GM19372 (cell line): Measurements from ENCODE around the gene HLCS.

ENCODE experiments used
- ATAC-seq: cut with Tn5 transposase; IDR thresholded peaks from one replicate; pipeline ENCODE4 v1.9.1; 2021; ENCODE audit warnings: mild to moderate bottlenecking, low read depth, moderate library complexity; ENCODE audit not compliant: unreplicated experiment

Gene HLCS

DNA sequence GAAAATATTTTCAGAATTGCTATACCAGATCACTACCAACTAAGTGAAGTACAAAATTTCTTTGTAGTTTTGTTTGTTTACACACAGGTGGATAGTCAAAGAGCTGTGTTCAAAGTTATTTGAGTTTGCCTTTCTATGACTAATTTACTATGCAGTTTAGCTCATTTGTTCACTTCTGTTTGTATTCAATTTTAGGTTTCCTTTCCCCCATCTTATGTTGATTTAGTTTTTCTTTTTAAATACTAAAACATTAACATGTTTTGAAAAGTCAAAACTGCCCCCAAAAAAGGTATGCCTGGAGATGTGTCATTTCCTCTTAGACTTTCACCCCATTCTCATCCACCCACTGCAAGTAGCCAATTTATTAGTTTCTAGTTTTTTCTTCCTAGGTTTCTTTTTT lies 21.4 kb upstream of the HLCS start:
- ATAC-seq: no peak

- no peak for ATAC-seq
Observed at GRCh38 chr21:36985751-36986594, 19.5 kb upstream of the HLCS start.

- ATAC-seq: no peak
Observed at GRCh38 chr21:36981977-36982700, 15.7 kb upstream of the HLCS start.

DNA sequence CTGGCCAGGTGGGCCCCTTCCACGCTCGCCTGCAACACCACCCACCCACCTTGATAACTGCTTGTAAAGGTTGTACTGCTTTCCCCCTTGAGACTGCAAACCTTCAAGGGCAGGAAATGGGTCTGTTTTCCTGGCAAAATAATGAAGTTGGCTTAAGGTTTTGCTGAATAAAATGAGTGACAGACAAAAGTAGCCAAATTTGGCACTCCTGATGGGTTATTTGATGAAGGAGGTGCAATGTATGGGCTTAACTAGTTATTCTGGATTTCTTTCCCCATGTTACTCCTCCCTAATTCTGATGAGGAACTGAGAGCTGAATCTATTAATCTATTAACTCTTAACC lies 14.6 kb upstream of the HLCS start:
- no peak for ATAC-seq

GRCh38 chr21:36980280-36981048 lies 14.0 kb upstream of the HLCS start:
- ATAC-seq: no peak

- ATAC-seq: peak; percentile 72
Observed at GRCh38 chr21:36976882-36977651, 10.6 kb upstream of the HLCS start.

GRCh38 chr21:36976228-36976861 lies 9.9 kb upstream of the HLCS start:
- no peak for ATAC-seq

- no peak for ATAC-seq
Observed at GRCh38 chr21:36974851-36975192, 8.4 kb upstream of the HLCS start.

- no peak for ATAC-seq
Observed at GRCh38 chr21:36973986-36974850, 7.7 kb upstream of the HLCS start.

DNA sequence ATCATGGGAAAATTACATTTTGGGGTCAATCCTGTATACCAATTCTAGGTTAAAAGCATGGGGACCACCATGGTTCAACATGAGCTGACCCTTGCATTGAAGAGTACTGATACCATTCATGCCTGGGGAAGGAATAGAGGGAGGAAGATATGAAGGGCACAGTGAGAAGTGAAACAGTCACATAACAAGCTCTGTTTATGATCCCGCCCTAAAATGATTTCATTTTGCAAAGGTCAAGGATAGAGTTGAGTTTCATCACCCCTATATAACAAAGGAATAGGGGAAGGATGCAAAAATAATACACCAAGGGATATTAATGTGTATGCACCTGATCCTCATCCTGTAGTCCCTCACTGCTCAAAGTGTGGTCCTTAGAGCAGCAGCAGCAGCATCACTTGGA lies 2.5 kb upstream of the HLCS start:
- ATAC-seq: no peak

DNA sequence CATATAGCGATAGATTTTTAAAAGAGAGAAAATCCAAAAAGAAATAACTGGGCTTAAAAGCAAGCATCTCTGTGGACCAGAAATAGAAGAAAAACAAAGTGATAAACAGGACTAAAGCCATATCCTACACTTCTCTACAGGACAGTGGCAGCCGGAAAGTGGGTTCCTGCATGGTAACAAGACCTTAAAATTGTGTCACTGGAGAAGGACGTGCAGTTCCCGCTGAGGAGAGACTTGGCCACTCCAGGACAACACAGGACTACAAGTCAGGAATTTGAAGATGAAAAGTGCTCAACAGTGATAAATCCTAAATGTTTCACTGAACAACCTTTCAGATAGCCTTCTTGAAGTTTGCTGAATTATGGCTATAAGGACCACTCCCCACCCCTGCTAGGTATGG lies 1.9 kb upstream of the HLCS start:
- no peak for ATAC-seq

DNA sequence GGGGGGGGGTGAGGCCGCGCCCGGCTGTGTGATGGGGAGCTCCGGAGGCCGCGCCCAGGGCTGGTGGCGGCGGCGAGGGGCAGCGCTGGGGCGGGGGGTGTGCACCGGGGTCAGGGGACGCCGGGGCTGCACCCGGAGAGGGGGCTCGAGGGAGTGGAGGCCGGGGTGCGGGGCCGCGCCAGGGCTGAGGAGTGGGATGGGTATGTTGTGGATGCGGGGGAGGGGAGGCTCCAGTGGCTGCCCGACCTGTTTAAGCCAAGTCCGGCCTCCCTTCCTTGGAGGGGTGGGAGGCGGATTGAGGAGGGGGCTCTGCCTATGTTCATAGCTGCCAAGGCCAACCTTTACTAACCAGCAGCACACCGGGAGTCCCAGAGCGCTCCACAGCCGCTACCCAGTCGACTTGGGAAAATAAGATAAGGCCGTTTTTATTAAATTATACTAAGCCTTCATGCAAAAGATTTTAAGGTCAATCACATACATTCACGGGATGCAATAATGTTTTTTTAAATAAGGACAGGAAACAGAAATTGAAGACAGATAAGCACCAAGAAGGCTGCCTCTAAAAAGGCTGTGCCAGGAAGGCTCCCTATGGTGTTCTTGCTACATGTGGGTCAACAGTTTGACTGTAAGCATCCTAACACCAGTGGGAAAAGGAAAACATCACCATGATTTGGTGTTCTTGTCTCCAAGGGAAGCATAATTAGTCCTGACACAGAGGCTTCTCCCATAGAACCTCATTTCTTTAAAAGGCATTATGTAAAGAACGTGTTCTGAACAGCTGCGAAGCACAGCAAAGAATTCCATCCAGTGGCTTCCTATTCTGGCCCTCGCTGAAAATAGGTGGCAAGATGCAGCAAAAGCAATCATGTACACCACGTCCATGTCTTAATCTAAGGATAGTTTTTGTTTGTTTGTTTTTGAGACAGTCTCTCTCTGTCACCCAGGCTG lies 626 bp upstream of the HLCS start:
- ATAC-seq: no peak

GRCh38 chr21:36965720-36966065 lies 776 bp downstream of the HLCS start:
- no peak for ATAC-seq

DNA sequence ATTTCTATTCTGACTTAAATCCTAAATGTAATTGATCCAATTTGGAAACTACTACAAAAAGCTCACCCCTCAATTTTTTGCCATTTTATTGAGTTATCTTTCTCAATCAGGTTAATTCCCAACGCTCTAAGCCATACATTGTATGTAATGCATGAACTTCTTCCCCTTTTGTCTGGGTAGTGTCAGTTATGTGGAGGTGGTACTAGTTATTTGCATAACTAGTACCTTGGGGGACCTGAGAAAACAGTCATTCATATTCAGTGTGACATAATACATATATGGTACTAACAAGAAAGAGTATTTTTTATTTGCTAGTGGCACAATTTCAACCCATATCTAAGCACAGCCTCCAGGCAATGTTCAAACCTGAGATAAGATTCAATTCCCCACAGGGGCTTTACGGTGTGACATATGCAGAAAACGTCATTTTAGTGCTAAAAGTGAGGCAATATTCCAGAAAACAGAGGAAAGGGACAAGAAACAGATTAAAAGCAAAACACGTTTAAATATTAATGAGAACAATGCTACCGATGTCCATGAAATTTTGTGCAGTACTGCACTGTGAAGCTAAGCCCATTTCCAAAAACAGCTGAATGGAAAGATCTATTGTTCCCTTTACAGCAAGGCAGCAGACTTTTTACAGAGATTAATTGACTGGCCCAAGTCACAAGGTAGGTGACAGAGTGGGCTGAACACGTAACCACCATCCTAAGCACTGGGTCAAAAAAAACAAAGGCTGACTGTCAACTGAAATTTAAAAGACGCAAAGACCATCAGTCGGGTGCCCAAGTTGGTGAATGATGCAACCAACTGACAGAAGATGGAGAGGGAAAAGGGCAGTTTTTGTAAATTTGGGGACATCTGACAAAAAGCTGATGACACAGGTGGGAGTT lies 1.4 kb downstream of the HLCS start:
- no peak for ATAC-seq

DNA sequence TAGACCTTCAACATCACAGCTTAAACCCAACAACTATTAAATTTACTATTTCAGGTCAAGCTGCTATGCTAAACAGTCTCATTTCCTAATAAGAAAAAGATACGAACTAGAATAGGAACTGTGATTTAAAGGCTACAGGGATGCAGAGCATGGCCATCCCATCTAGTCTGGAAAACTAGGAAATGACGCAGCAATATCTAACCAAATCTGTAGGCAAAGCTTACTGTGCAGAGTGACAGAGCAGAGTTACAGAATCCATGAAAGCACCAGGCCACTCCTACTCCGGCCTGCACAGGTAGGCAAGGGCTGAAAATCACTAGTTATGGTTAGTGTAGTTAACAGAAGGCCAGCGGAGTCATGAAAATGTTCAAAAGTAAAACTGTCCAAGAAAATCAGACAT lies 2.1 kb downstream of the HLCS start:
- ATAC-seq: no peak

- no peak for ATAC-seq
Observed at GRCh38 chr21:36962098-36962780, 4.2 kb downstream of the HLCS start.
